ENCODE results near the gene XCL1.

DNA sequence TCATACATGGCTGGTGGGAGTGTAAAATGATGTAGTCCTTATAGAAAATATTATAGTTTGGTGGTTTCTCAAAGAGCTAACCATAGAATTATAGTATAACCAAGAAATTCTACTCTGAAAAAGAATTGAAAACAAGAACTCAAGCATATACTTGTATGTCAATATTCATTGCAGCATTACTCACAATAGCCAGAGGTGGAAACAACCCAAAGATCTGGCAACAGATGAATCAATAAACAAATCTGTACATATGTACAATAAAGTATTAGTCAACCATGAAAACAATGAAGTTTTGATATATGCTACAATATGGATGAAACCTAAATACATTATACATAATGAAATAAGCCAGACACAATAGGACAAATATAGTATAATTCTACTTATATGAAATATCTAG, 29.7 kb downstream of the XCL1 start:
- TF ChIP-seq POLR2AphosphoS5 (IDR thresholded peaks at IDR 0.05; ENCODE audit: low read depth) (no peak), ETS1 (IDR thresholded peaks at IDR 0.05) (no peak), EZH2 (IDR thresholded peaks at IDR 0.05; ENCODE audit: low read depth, unreplicated experiment) (no peak), EZH2phosphoT487 (IDR thresholded peaks at IDR 0.05; ENCODE audit: unreplicated experiment) (no peak), NANOG (IDR thresholded peaks at IDR 0.05; ENCODE audit: borderline replicate concordance) (no peak)
- TF ChIP-seq, protein P1, sequence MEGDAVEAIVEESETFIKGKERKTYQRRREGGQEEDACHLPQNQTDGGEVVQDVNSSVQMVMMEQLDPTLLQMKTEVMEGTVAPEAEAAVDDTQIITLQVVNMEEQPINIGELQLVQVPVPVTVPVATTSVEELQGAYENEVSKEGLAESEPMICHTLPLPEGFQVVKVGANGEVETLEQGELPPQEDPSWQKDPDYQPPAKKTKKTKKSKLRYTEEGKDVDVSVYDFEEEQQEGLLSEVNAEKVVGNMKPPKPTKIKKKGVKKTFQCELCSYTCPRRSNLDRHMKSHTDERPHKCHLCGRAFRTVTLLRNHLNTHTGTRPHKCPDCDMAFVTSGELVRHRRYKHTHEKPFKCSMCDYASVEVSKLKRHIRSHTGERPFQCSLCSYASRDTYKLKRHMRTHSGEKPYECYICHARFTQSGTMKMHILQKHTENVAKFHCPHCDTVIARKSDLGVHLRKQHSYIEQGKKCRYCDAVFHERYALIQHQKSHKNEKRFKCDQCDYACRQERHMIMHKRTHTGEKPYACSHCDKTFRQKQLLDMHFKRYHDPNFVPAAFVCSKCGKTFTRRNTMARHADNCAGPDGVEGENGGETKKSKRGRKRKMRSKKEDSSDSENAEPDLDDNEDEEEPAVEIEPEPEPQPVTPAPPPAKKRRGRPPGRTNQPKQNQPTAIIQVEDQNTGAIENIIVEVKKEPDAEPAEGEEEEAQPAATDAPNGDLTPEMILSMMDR (conservative IDR thresholded peaks at IDR 0.05; ENCODE audit: low read depth in 2 of 2): no peak
- TF ChIP-seq, protein P2, sequence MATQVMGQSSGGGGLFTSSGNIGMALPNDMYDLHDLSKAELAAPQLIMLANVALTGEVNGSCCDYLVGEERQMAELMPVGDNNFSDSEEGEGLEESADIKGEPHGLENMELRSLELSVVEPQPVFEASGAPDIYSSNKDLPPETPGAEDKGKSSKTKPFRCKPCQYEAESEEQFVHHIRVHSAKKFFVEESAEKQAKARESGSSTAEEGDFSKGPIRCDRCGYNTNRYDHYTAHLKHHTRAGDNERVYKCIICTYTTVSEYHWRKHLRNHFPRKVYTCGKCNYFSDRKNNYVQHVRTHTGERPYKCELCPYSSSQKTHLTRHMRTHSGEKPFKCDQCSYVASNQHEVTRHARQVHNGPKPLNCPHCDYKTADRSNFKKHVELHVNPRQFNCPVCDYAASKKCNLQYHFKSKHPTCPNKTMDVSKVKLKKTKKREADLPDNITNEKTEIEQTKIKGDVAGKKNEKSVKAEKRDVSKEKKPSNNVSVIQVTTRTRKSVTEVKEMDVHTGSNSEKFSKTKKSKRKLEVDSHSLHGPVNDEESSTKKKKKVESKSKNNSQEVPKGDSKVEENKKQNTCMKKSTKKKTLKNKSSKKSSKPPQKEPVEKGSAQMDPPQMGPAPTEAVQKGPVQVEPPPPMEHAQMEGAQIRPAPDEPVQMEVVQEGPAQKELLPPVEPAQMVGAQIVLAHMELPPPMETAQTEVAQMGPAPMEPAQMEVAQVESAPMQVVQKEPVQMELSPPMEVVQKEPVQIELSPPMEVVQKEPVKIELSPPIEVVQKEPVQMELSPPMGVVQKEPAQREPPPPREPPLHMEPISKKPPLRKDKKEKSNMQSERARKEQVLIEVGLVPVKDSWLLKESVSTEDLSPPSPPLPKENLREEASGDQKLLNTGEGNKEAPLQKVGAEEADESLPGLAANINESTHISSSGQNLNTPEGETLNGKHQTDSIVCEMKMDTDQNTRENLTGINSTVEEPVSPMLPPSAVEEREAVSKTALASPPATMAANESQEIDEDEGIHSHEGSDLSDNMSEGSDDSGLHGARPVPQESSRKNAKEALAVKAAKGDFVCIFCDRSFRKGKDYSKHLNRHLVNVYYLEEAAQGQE (IDR thresholded peaks at IDR 0.05; ENCODE audit: unreplicated experiment): no peak

Measured in GM23338 (cell line).